Measurements from ENCODE around the gene LBH. TPM values are rescaled to one million over a fixed set of nuclear protein-coding genes. Genes with fewer than 3 reads are reported as not detected.
"Not testable (repeated sequence)": the region's sequence is repeated elsewhere in the genome, so short reads cannot be mapped to it uniquely, and the experiment has no call there.

LBH gene
- total RNA-seq, 1 donor: 91.4 TPM

- H3K9me3 ChIP-seq (ENCODE audit: low read depth, low read length): no peaks in the 10 kb centered on the region
- H3K4me3 ChIP-seq (ENCODE audit: low read length): no peak overlapping the region
- H3K27me3 ChIP-seq (ENCODE audit: insufficient read depth, low read length): no peaks in the 10 kb centered on the region
- H3K4me1 ChIP-seq (ENCODE audit: insufficient read depth, low read length): peaks cover 63% of the 10 kb centered on the region
Measured at GRCh38 chr2:30268296-30268871, 37.0 kb downstream of the LBH start.

- not testable (repeated sequence) for H3K4me3 ChIP-seq (ENCODE audit: low read length); H3K27me3 ChIP-seq (ENCODE audit: insufficient read depth, low read length); H3K9me3 ChIP-seq (ENCODE audit: low read depth, low read length)
- H3K4me1 ChIP-seq (ENCODE audit: insufficient read depth, low read length): peaks cover 61% of the 10 kb centered on the region
Measured at GRCh38 chr2:30269114-30269770, 37.9 kb downstream of the LBH start.

GRCh38 chr2:30269771-30270145 is 38.4 kb downstream of the LBH start:
- no peaks in the 10 kb centered on the region for H3K9me3 ChIP-seq (ENCODE audit: low read depth, low read length)
- peaks cover 57% of the 10 kb centered on the region for H3K4me1 ChIP-seq (ENCODE audit: insufficient read depth, low read length)
- H3K4me3 ChIP-seq (ENCODE audit: low read length): no peak overlapping the region
- H3K27me3 ChIP-seq (ENCODE audit: insufficient read depth, low read length): no peaks in the 10 kb centered on the region

- H3K4me1 ChIP-seq (ENCODE audit: insufficient read depth, low read length): peaks cover 56% of the 10 kb centered on the region
Measured at GRCh38 chr2:30270166-30270565, 38.8 kb downstream of the LBH start.

GRCh38 chr2:30271301-30271700 is 40.0 kb downstream of the LBH start:
- H3K27me3 ChIP-seq (ENCODE audit: insufficient read depth, low read length): no peaks in the 10 kb centered on the region
- no peaks in the 10 kb centered on the region for H3K9me3 ChIP-seq (ENCODE audit: low read depth, low read length)
- peaks cover 45% of the 10 kb centered on the region for H3K4me1 ChIP-seq (ENCODE audit: insufficient read depth, low read length)
- H3K4me3 ChIP-seq (ENCODE audit: low read length): no peak overlapping the region

More at GRCh38 chr2:30270166-30270565, 38.8 kb downstream of the LBH start:
- H3K27me3 ChIP-seq (ENCODE audit: insufficient read depth, low read length): no peaks in the 10 kb centered on the region
- H3K9me3 ChIP-seq (ENCODE audit: low read depth, low read length): no peaks in the 10 kb centered on the region
- no peak overlapping the region for H3K4me3 ChIP-seq (ENCODE audit: low read length)

GRCh38 chr2:30272286-30272685 is 41.0 kb downstream of the LBH start:
- no peaks in the 10 kb centered on the region for H3K9me3 ChIP-seq (ENCODE audit: low read depth, low read length)
- H3K4me1 ChIP-seq (ENCODE audit: insufficient read depth, low read length): peaks cover 42% of the 10 kb centered on the region
- H3K27me3 ChIP-seq (ENCODE audit: insufficient read depth, low read length): no peaks in the 10 kb centered on the region
- H3K4me3 ChIP-seq (ENCODE audit: low read length): no peak overlapping the region

- Histone ChIP-seq H3K27me3 (ENCODE audit: insufficient read depth, low read length) (no peaks in the 10 kb centered on the region), H3K4me1 (ENCODE audit: insufficient read depth, low read length) (peaks cover 38% of the 10 kb centered on the region), H3K4me3 (ENCODE audit: low read length) (no peak overlapping the region), H3K9me3 (ENCODE audit: low read depth, low read length) (no peaks in the 10 kb centered on the region)
Measured at GRCh38 chr2:30272761-30273573, 41.6 kb downstream of the LBH start.

GRCh38 chr2:30273574-30273929 is 42.2 kb downstream of the LBH start:
- Histone ChIP-seq H3K4me1 (ENCODE audit: insufficient read depth, low read length) (peaks cover 33% of the 10 kb centered on the region), H3K9me3 (ENCODE audit: low read depth, low read length) (no peaks in the 10 kb centered on the region), H3K27me3 (ENCODE audit: insufficient read depth, low read length) (no peaks in the 10 kb centered on the region), H3K4me3 (ENCODE audit: low read length) (no peak overlapping the region)

GRCh38 chr2:30275256-30275655 is 43.9 kb downstream of the LBH start:
- H3K27me3 ChIP-seq (ENCODE audit: insufficient read depth, low read length): no peaks in the 10 kb centered on the region
- H3K4me3 ChIP-seq (ENCODE audit: low read length): no peak overlapping the region
- peaks cover 27% of the 10 kb centered on the region for H3K4me1 ChIP-seq (ENCODE audit: insufficient read depth, low read length)
- H3K9me3 ChIP-seq (ENCODE audit: low read depth, low read length): no peaks in the 10 kb centered on the region

GRCh38 chr2:30276455-30276911 is 45.1 kb downstream of the LBH start:
- Histone ChIP-seq H3K4me3 (ENCODE audit: low read length) (no peak overlapping the region), H3K27me3 (ENCODE audit: insufficient read depth, low read length) (no peaks in the 10 kb centered on the region), H3K9me3 (ENCODE audit: low read depth, low read length) (no peaks in the 10 kb centered on the region), H3K4me1 (ENCODE audit: insufficient read depth, low read length) (peaks cover 19% of the 10 kb centered on the region)

- Histone ChIP-seq H3K27me3 (ENCODE audit: insufficient read depth, low read length) (no peaks in the 10 kb centered on the region), H3K4me3 (ENCODE audit: low read length) (no peak overlapping the region), H3K9me3 (ENCODE audit: low read depth, low read length) (no peaks in the 10 kb centered on the region), H3K4me1 (ENCODE audit: insufficient read depth, low read length) (peaks cover 23% of the 10 kb centered on the region)
Measured at GRCh38 chr2:30277582-30277981, 46.2 kb downstream of the LBH start.

- Histone ChIP-seq H3K4me3 (ENCODE audit: low read length) (no peak overlapping the region), H3K4me1 (ENCODE audit: insufficient read depth, low read length) (peaks cover 32% of the 10 kb centered on the region), H3K9me3 (ENCODE audit: low read depth, low read length) (no peaks in the 10 kb centered on the region), H3K27me3 (ENCODE audit: insufficient read depth, low read length) (no peaks in the 10 kb centered on the region)
Measured at GRCh38 chr2:30278419-30278818, 47.1 kb downstream of the LBH start.

- Histone ChIP-seq H3K4me1 (ENCODE audit: insufficient read depth, low read length) (peaks cover 33% of the 10 kb centered on the region), H3K9me3 (ENCODE audit: low read depth, low read length) (no peaks in the 10 kb centered on the region), H3K4me3 (ENCODE audit: low read length) (no peak overlapping the region), H3K27me3 (ENCODE audit: insufficient read depth, low read length) (no peaks in the 10 kb centered on the region)
Measured at GRCh38 chr2:30280596-30281434, 49.5 kb downstream of the LBH start.

GRCh38 chr2:30282081-30282480 is 50.7 kb downstream of the LBH start:
- Histone ChIP-seq H3K4me3 (ENCODE audit: low read length) (no peak overlapping the region), H3K27me3 (ENCODE audit: insufficient read depth, low read length) (no peaks in the 10 kb centered on the region), H3K9me3 (ENCODE audit: low read depth, low read length) (no peaks in the 10 kb centered on the region), H3K4me1 (ENCODE audit: insufficient read depth, low read length) (peaks cover 30% of the 10 kb centered on the region)

- H3K27me3 ChIP-seq (ENCODE audit: insufficient read depth, low read length): no peaks in the 10 kb centered on the region
- peaks cover 34% of the 10 kb centered on the region for H3K4me1 ChIP-seq (ENCODE audit: insufficient read depth, low read length)
- H3K4me3 ChIP-seq (ENCODE audit: low read length): no peak overlapping the region
- no peaks in the 10 kb centered on the region for H3K9me3 ChIP-seq (ENCODE audit: low read depth, low read length)
Measured at GRCh38 chr2:30282721-30283120, 51.4 kb downstream of the LBH start.

All from mononuclear cell (primary cell).